ENCODE results near the gene VDR. TPM values are rescaled to one million over a fixed set of nuclear protein-coding genes. Genes with fewer than 3 reads are reported as not detected.

VDR gene
- total RNA-seq, 4 donors from 2014 or later: 0.26 to 2.0 (median 0.49) TPM

- intact Hi-C loops (cut with DNase I; ENCODE audit: low total_unique reads): no loop called here
- Histone ChIP-seq H3K4me1 (peaks cover 24% of the 10 kb centered on the region in 2 donors), H3K36me3 (no peaks in the 10 kb centered on the region), H3K27me3 (no peaks in the 10 kb centered on the region), H3K9me3 (no peaks in the 10 kb centered on the region), H3K27ac (peak overlapping the region; percentile 98 to 99), H3K4me3 (no peak overlapping the region)
- no peak for DNase-seq
- TF ChIP-seq CTCF (IDR thresholded peaks at IDR 0.05): no peak
- TF ChIP-seq POLR2A (IDR thresholded peaks at IDR 0.05): no peak
These were observed 81.9 kb downstream of the VDR start for GRCh38 chr12:47822863-47823262.

GRCh38 chr12:47822401-47822800 lies 82.4 kb downstream of the VDR start:
- Histone ChIP-seq H3K27ac (peak overlapping the region; percentile 98 to 99), H3K9me3 (no peaks in the 10 kb centered on the region), H3K4me3 (no peak overlapping the region), H3K27me3 (no peaks in the 10 kb centered on the region), H3K4me1 (peaks cover 24% of the 10 kb centered on the region in 2 donors), H3K36me3 (no peaks in the 10 kb centered on the region)
- no peak for DNase-seq
- TF ChIP-seq CTCF (IDR thresholded peaks at IDR 0.05) (no peak), POLR2A (IDR thresholded peaks at IDR 0.05) (no peak)
- intact Hi-C loops (cut with DNase I; ENCODE audit: low total_unique reads): no loop called here

- no peaks in the 10 kb centered on the region for H3K9me3 ChIP-seq
- intact Hi-C loops (cut with DNase I; ENCODE audit: low total_unique reads): no loop called here
- H3K27me3 ChIP-seq: no peaks in the 10 kb centered on the region
- peak in 1 of 2 donors; percentile 43 for DNase-seq
- H3K4me3 ChIP-seq: peak overlapping the region in 1 of 2 donors; percentile 79
- no peaks in the 10 kb centered on the region for H3K36me3 ChIP-seq
- peak overlapping the region; percentile 98 to 99 for H3K27ac ChIP-seq
- peaks cover 24 to 29% of the 10 kb centered on the region in 2 donors for H3K4me1 ChIP-seq
- no peak for TF ChIP-seq CTCF (IDR thresholded peaks at IDR 0.05)
- TF ChIP-seq POLR2A (IDR thresholded peaks at IDR 0.05): no peak
These were observed 83.5 kb downstream of the VDR start for GRCh38 chr12:47821346-47821706.

GRCh38 chr12:47820631-47821345 lies 84.0 kb downstream of the VDR start:
- peak; percentile 88 to 96 for DNase-seq

More at GRCh38 chr12:47820631-47821345, 84.0 kb downstream of the VDR start:
- no peak for TF ChIP-seq CTCF (IDR thresholded peaks at IDR 0.05)
- peak; percentile 61 to 77 for TF ChIP-seq POLR2A (IDR thresholded peaks at IDR 0.05)
- H3K4me3 ChIP-seq: peak overlapping the region; percentile 79 to 84
- H3K9me3 ChIP-seq: no peaks in the 10 kb centered on the region
- intact Hi-C loops (cut with DNase I; ENCODE audit: low total_unique reads): no loop called here
- no peaks in the 10 kb centered on the region for H3K36me3 ChIP-seq
- peak overlapping the region; percentile 98 to 99 for H3K27ac ChIP-seq
- no peaks in the 10 kb centered on the region for H3K27me3 ChIP-seq
- peaks cover 22 to 34% of the 10 kb centered on the region in 2 donors for H3K4me1 ChIP-seq

Data from uterus (tissue), 4 donors.